GM12891 (cell line): Measurements from ENCODE around the gene CPNE2.

ENCODE experiments used
- PAX5 ChIP-seq: IDR thresholded peaks from 2 replicates; pipeline ENCODE4 v1.6.1; 2011; ENCODE audit warnings: low read length, moderate library complexity, mild to moderate bottlenecking; ENCODE audit not compliant: insufficient read depth, severe bottlenecking
- POLR2A ChIP-seq: IDR thresholded peaks from 2 replicates; pipeline ENCODE4 v1.6.1; 2011; ENCODE audit warnings: low read depth, low read length, control low read depth
- POLR2AphosphoS5 ChIP-seq: IDR thresholded peaks from 2 replicates; pipeline ENCODE4 v1.6.1; 2011; ENCODE audit warnings: low read depth, low read length, control low read depth
- SPI1 ChIP-seq: IDR thresholded peaks from 2 replicates; pipeline ENCODE4 v1.6.1; 2011; ENCODE audit warnings: low read depth, low read length, control low read depth
- TAF1 ChIP-seq: IDR thresholded peaks from 2 replicates; pipeline ENCODE4 v1.6.1; 2011; ENCODE audit warnings: low read depth, low read length, control low read depth

GRCh38 chr16:57151369-57151768 lies 59.0 kb downstream of the CPNE2 start:
- TF ChIP-seq POLR2AphosphoS5 (no peak), POLR2A (no peak), TAF1 (no peak), SPI1 (no peak), PAX5 (no peak)
